GM23338 (cell line): ENCODE results near the gene CERK. TPM values are rescaled to one million over a fixed set of nuclear protein-coding genes. Genes with fewer than 3 reads are reported as not detected.

Experiments
- ATAC-seq: fragments of 200-7000 bp; cut with Tn5 transposase; 3 replicates; pipeline ENCODE4 v1.9.1; 2020
- DNase-seq: peaks from one replicate; pipeline ENCODE4 v3.0.0-alpha.2; 2015; ENCODE audit warnings: low spot score
- H2AFZ ChIP-seq: fragments of 200-600 bp; sonication (generic); 2 replicates; pipeline ENCODE4 v1.8.0; 2016; ENCODE audit warnings: antibody characterized with exemption, mild to moderate bottlenecking, moderate library complexity
- H3F3A ChIP-seq: fragments of 200-600 bp; sonication (generic); replicated peaks from 2 replicates; pipeline ENCODE4 v1.8.0; 2017; ENCODE audit warnings: antibody characterized with exemption, mixed run types, low read depth
- H3K27ac ChIP-seq: fragments of 200-600 bp; sonication (generic); 2 replicates; pipeline ENCODE4 v1.6.1; 2016; ENCODE audit warnings: low read depth
- H3K27me3 ChIP-seq: fragments of 200-600 bp; sonication (generic); 2 replicates; pipeline ENCODE4 v1.8.0; 2016; ENCODE audit warnings: mild to moderate bottlenecking, mixed run types, moderate library complexity; ENCODE audit not compliant: insufficient read depth
- H3K36me3 ChIP-seq: fragments of 200-600 bp; sonication (generic); 2 replicates; pipeline ENCODE4 v1.8.0; 2016; ENCODE audit warnings: mild to moderate bottlenecking; ENCODE audit not compliant: insufficient read depth
- H3K4me1 ChIP-seq: fragments of 200-600 bp; sonication (generic); 2 replicates; pipeline ENCODE4 v1.8.0; 2016; ENCODE audit warnings: mild to moderate bottlenecking, moderate library complexity; ENCODE audit not compliant: insufficient read depth
- H3K4me2 ChIP-seq: fragments of 200-600 bp; sonication (generic); 2 replicates; pipeline ENCODE4 v1.7.1; 2017; ENCODE audit warnings: mixed run types
- H3K4me3 ChIP-seq: fragments of 200-600 bp; sonication (generic); 2 replicates; pipeline ENCODE4 v1.6.1; 2016; ENCODE audit warnings: mixed run types
- H3K79me2 ChIP-seq: fragments of 200-600 bp; sonication (generic); replicated peaks from 2 replicates; pipeline ENCODE4 v1.8.0; 2017; ENCODE audit warnings: mild to moderate bottlenecking; ENCODE audit not compliant: insufficient read depth
- H3K9me2 ChIP-seq: fragments of 200-600 bp; sonication (generic); 2 replicates; pipeline ENCODE4 v1.8.0; 2017; ENCODE audit not compliant: insufficient read depth
- H4K20me1 ChIP-seq: fragments of 200-600 bp; sonication (generic); replicated peaks from 2 replicates; pipeline ENCODE4 v1.8.0; 2017; ENCODE audit warnings: mild to moderate bottlenecking; ENCODE audit not compliant: insufficient read depth
- H3K27ac Mint-ChIP-seq: 2 replicates; pipeline ENCODE4 v1.8.0; 2020; ENCODE audit warnings: inconsistent platforms, mild to moderate bottlenecking, moderate library complexity, mixed read lengths
- H3K27me3 Mint-ChIP-seq: 3 replicates; pipeline ENCODE4 v1.8.0; 2022; ENCODE audit warnings: low read depth, mild to moderate bottlenecking, moderate library complexity, mixed read lengths, inconsistent platforms; ENCODE audit not compliant: insufficient read depth, poor library complexity
- H3K36me3 Mint-ChIP-seq: 3 replicates; pipeline ENCODE4 v1.8.0; 2021; ENCODE audit warnings: low read depth, mild to moderate bottlenecking, inconsistent platforms, moderate library complexity, mixed read lengths
- H3K4me1 Mint-ChIP-seq: 3 replicates; pipeline ENCODE4 v1.8.0; 2020; ENCODE audit warnings: mild to moderate bottlenecking, inconsistent platforms, mixed read lengths
- H3K4me3 Mint-ChIP-seq: 3 replicates; pipeline ENCODE4 v1.8.0; 2021; ENCODE audit warnings: moderate library complexity, mild to moderate bottlenecking, inconsistent platforms, mixed read lengths
- H3K9me3 Mint-ChIP-seq: 3 replicates; pipeline ENCODE4 v1.8.0; 2020; ENCODE audit warnings: moderate library complexity, mild to moderate bottlenecking, inconsistent platforms, mixed read lengths
- CREB1 ChIP-seq: fragments of 250-450 bp; sonication (Bioruptor Pico); IDR thresholded peaks from 2 replicates; pipeline ENCODE4 v1.5.0; 2020; ENCODE audit warnings: low read depth, mild to moderate bottlenecking, moderate library complexity
- CTCF ChIP-seq, 2 experiments: fragments of 200-600 bp in 1 of 2; sonication (generic) in 1 of 2; conservative IDR thresholded peaks; 2 replicates each; pipeline versions ENCODE4 v1.5.1 to v1.6.1; 2016 to 2017; ENCODE audit warnings: antibody characterized with exemption in 2 of 2, low read depth in 2 of 2, mild to moderate bottlenecking in 2 of 2, moderate library complexity in 1 of 2
- ETS1 ChIP-seq: IDR thresholded peaks from 2 replicates; pipeline ENCODE4 v1.6.1; 2016; ENCODE audit warnings: antibody characterized with exemption
- EZH2 ChIP-seq: fragments of 200-600 bp; sonication (generic); IDR thresholded peaks from one replicate; pipeline ENCODE4 v1.8.0; 2017; ENCODE audit warnings: antibody characterized with exemption, mild to moderate bottlenecking, low read depth; ENCODE audit not compliant: unreplicated experiment
- EZH2phosphoT487 ChIP-seq: fragments of 200-600 bp; sonication (generic); IDR thresholded peaks from one replicate; pipeline ENCODE4 v1.8.1; 2018; ENCODE audit warnings: antibody characterized with exemption; ENCODE audit not compliant: unreplicated experiment
- JUNB ChIP-seq: IDR thresholded peaks from one replicate; pipeline ENCODE4 v1.6.1; 2016; ENCODE audit warnings: antibody characterized with exemption; ENCODE audit not compliant: unreplicated experiment
- NANOG ChIP-seq: IDR thresholded peaks from 2 replicates; pipeline ENCODE4 v1.6.1; 2016; ENCODE audit warnings: antibody characterized with exemption, borderline replicate concordance
- POLR2AphosphoS5 ChIP-seq: IDR thresholded peaks from 2 replicates; pipeline ENCODE4 v1.6.1; 2016; ENCODE audit warnings: antibody characterized with exemption, low read depth
- STAT1 ChIP-seq: IDR thresholded peaks from one replicate; pipeline ENCODE4 v1.6.1; 2016; ENCODE audit warnings: antibody characterized with exemption; ENCODE audit not compliant: unreplicated experiment
- ZNF114 ChIP-seq: fragments of 250-450 bp; sonication (Bioruptor Pico); IDR thresholded peaks from 2 replicates; pipeline ENCODE4 v1.5.0; 2020; ENCODE audit warnings: mild to moderate bottlenecking, moderate library complexity
- ZNF331 ChIP-seq: fragments of 250-450 bp; sonication (Bioruptor Pico); IDR thresholded peaks from 2 replicates; pipeline ENCODE4 v1.5.0; 2020; ENCODE audit warnings: low read depth, mild to moderate bottlenecking, moderate library complexity
- ZNF462 ChIP-seq: fragments of 250-450 bp; sonication (Bioruptor Pico); IDR thresholded peaks from 2 replicates; pipeline ENCODE4 v1.5.0; 2020; ENCODE audit warnings: mild to moderate bottlenecking, moderate library complexity
- polyA plus RNA-seq: library from polyadenylated mRNA; unstranded; fragments of >200 nt; fragmentation: Nextera tagmentation; extraction: Ambion mirVana; gene quantifications from 2 replicates; pipeline ENCODE4 v1.2.1, GENCODE V29; 2016
- total RNA-seq: library from RNA; depleted of rRNA; stranded (reverse); fragments of >200 nt; shearing (Covaris generic); gene quantifications from 2 replicates; pipeline ENCODE4 v1.2.3, GENCODE V29; 2014
- TF ChIP-seq, protein P1 (sequence below): IDR thresholded peaks from one replicate; pipeline ENCODE4 v1.6.1; 2018; ENCODE audit warnings: antibody characterized with exemption; ENCODE audit not compliant: unreplicated experiment

The CERK gene
- total and polyA plus RNA-seq, 2 experiments from 2014 or later = 12.7 to 62.9 TPM

DNA sequence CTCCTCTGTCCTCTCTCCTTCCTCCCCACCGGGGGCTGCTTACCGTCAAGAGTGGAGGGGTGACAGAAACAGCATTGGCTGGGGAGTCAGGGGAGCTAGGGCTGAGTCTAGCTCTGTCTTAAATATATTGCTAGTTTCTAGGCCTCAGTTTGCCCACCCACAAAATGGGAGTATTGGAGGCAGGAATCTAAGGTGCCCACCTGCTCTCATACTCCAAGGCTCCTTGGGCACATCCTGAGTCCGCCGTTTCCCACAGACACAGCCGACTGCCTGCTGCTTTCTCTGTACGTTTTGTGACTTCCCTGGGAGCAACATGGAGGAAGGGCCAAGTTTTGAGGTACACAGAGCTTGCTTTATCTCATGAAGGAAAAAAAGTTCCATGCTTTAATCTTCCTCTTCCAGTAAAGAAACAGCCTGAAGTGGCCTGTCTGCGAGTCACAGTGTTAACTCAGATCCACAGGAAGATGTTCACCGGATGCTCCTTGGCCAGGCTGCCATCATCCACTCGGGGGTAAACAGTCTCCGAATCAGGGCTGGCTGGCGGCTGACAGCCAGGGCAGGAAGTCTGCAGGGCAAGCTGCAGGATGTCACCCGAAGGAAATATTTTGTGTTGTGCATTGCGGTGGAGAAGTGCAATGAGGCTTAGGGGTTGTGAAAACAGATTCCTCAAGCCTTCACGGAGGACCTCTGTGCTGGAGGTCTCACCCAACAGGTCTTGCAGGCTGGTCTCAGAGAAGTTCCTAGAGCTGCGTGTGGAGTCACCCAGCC, 11.0 kb upstream of the CERK start:
- Mint-ChIP-seq H3K27ac (no peak overlapping the region), H3K27me3 (peaks cover 12% of the 10 kb centered on the region), H3K36me3 (0 out of 3 replicates have a peak, but pooled peaks cover under 1% of the 10 kb centered on the region), H3K9me3 (peaks cover 7% of the 10 kb centered on the region; the same call in 2 of the 3 replicates), H3K4me3 (no peak overlapping the region; the same call in 2 of the 3 replicates), H3K4me1 (no peaks in the 10 kb centered on the region; the same call in 2 of the 3 replicates)
- Histone ChIP-seq H3K36me3 (no peaks in the 10 kb centered on the region), H3K27ac (no peak overlapping the region), H3K9me2 (no peaks in the 10 kb centered on the region), H3K4me2 (no peak overlapping the region), H3K4me3 (no peak overlapping the region), H3K79me2 (no peaks in the 10 kb centered on the region), H3F3A (no peaks in the 10 kb centered on the region), H3K4me1 (no peaks in the 10 kb centered on the region), H2AFZ (0 out of 2 replicates have a peak overlapping the region, but pooled peaks have one; percentile 38), H4K20me1 (no peaks in the 10 kb centered on the region), H3K27me3 (no peaks in the 10 kb centered on the region)
- ATAC-seq = no peak
- DNase-seq = no peak
- no peak for TF ChIP-seq EZH2phosphoT487
- no peak for TF ChIP-seq ETS1
- no peak for TF ChIP-seq POLR2AphosphoS5
- no peak for TF ChIP-seq CREB1 (CRISPR knock-in tag)
- TF ChIP-seq ZNF462 (CRISPR knock-in tag) = no peak
- TF ChIP-seq, protein P1, sequence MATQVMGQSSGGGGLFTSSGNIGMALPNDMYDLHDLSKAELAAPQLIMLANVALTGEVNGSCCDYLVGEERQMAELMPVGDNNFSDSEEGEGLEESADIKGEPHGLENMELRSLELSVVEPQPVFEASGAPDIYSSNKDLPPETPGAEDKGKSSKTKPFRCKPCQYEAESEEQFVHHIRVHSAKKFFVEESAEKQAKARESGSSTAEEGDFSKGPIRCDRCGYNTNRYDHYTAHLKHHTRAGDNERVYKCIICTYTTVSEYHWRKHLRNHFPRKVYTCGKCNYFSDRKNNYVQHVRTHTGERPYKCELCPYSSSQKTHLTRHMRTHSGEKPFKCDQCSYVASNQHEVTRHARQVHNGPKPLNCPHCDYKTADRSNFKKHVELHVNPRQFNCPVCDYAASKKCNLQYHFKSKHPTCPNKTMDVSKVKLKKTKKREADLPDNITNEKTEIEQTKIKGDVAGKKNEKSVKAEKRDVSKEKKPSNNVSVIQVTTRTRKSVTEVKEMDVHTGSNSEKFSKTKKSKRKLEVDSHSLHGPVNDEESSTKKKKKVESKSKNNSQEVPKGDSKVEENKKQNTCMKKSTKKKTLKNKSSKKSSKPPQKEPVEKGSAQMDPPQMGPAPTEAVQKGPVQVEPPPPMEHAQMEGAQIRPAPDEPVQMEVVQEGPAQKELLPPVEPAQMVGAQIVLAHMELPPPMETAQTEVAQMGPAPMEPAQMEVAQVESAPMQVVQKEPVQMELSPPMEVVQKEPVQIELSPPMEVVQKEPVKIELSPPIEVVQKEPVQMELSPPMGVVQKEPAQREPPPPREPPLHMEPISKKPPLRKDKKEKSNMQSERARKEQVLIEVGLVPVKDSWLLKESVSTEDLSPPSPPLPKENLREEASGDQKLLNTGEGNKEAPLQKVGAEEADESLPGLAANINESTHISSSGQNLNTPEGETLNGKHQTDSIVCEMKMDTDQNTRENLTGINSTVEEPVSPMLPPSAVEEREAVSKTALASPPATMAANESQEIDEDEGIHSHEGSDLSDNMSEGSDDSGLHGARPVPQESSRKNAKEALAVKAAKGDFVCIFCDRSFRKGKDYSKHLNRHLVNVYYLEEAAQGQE = no peak
- no peak for TF ChIP-seq ZNF331 (CRISPR knock-in tag)
- TF ChIP-seq CTCF (conservative IDR thresholded peaks at IDR 0.05; ENCODE audit: low read depth in 2 of 2) = no peak
- no peak for TF ChIP-seq EZH2
- TF ChIP-seq JUNB = no peak
- no peak for TF ChIP-seq NANOG
- TF ChIP-seq ZNF114 (CRISPR knock-in tag) = no peak
- no peak for TF ChIP-seq STAT1
